Gastrocnemius medialis (tissue), 4 donors: ENCODE results near the gene SRBD1. TPM values are rescaled to one million over a fixed set of nuclear protein-coding genes. Genes with fewer than 3 reads are reported as not detected.

Source experiments
- ATAC-seq, 2 donors: fragments of 150-250 bp; one replicate each; pipeline ENCODE4 v1.9.1; 2016
- DNase-seq, 2 donors: peaks; one replicate each; pipeline ENCODE4 v3.0.0-alpha.2; 2019
- H3K27ac ChIP-seq, 4 donors: fragments of 200-600 bp; sonication (generic); 1 replicate in 1 of 4; 2 replicates in 3 of 4; pipeline ENCODE4 v1.5.1; 2016 to 2018; ENCODE audit warnings: mild to moderate bottlenecking in 2 of 4, moderate library complexity in 1 of 4
- H3K27me3 ChIP-seq, 3 donors: fragments of 200-600 bp; sonication (generic) in 2 of 3; 1 replicate in 1 of 3; 2 replicates in 2 of 3; pipeline versions ENCODE4 v1.5.1 to v1.6.0; 2016 to 2019; ENCODE audit warnings: mild to moderate bottlenecking in 1 of 3, moderate library complexity in 1 of 3
- H3K36me3 ChIP-seq, 2 donors: fragments of 200-600 bp; sonication (generic) in 1 of 2; one replicate each; pipeline ENCODE4 v1.5.1; 2017 to 2018
- H3K4me1 ChIP-seq, 2 donors: fragments of 200-600 bp; sonication (generic) in 1 of 2; one replicate each; pipeline ENCODE4 v1.5.1; 2016 to 2017; ENCODE audit warnings: mild to moderate bottlenecking in 2 of 2
- H3K4me3 ChIP-seq, 4 donors: fragments of 200-600 bp; sonication (generic) in 3 of 4; 1 replicate in 1 of 4; 2 replicates in 3 of 4; pipeline ENCODE4 v1.5.1; 2016 to 2019; ENCODE audit warnings: mild to moderate bottlenecking in 2 of 4
- H3K9me3 ChIP-seq, 3 donors: fragments of 200-600 bp; sonication (generic) in 2 of 3; 1 replicate in 1 of 3; 2 replicates in 2 of 3; pipeline ENCODE4 v1.5.1; 2016 to 2019
- CTCF ChIP-seq, 5 experiments: fragments of 450-650 bp in 3 of 5; fragments of 200-600 bp in 2 of 5; sonication (generic) in 2 of 5; IDR thresholded peaks in 4 of 5; conservative IDR thresholded peaks in 1 of 5; 1 replicate in 4 of 5; 2 replicates in 1 of 5; pipeline ENCODE4 v1.5.1; 2016 to 2019; ENCODE audit warnings: antibody characterized with exemption in 5 of 5, mild to moderate bottlenecking in 3 of 5, moderate library complexity in 3 of 5
- POLR2A ChIP-seq, 2 donors: fragments of 450-650 bp; IDR thresholded peaks; one replicate each; pipeline ENCODE4 v1.6.1; 2017; ENCODE audit warnings: antibody characterized with exemption in 2 of 2, mild to moderate bottlenecking in 2 of 2, moderate library complexity in 2 of 2
- in situ Hi-C, 4 donors: fragments of 200-750 bp; cut with MboI; loops; one replicate each; pipeline versions ENCODE4 v1.15.0 to v1.8.0; 2017; ENCODE audit warnings: low sequenced_read_pairs in 4 of 4
- intact Hi-C: fragments of 100-400 bp; cut with DNase I; formaldehyde crosslinking; loops from one replicate; pipeline ENCODE4 v1.15.1; 2023; ENCODE audit warnings: low total_unique reads
- total RNA-seq, 4 donors: library from RNA; depleted of rRNA; stranded (reverse); fragments of >200 nt; gene quantifications; one replicate each; pipeline versions ENCODE4 v1.1.0 to v1.2.3, GENCODE V29; 2016

SRBD1 gene
- total RNA-seq, 4 donors from 2014 or later = 3.0 to 10.1 (median 4.5) TPM

- TF ChIP-seq POLR2A (IDR thresholded peaks at IDR 0.05) = no peak
- TF ChIP-seq CTCF (IDR thresholded peaks at IDR 0.05 in 4 of 5, conservative IDR thresholded peaks at IDR 0.05 in 1 of 5) = no peak
- H3K27ac ChIP-seq = no peak overlapping the region
- no peaks in the 10 kb centered on the region for H3K4me1 ChIP-seq
- no peak overlapping the region for H3K4me3 ChIP-seq
- H3K36me3 ChIP-seq = no peaks in the 10 kb centered on the region
- in situ Hi-C loops (no loop called here), intact Hi-C loops (no loop called here)
- DNase-seq (no peak), ATAC-seq (no peak)
- H3K27me3 ChIP-seq = no peaks in the 10 kb centered on the region
- H3K9me3 ChIP-seq = no peaks in the 10 kb centered on the region
These were observed 78.9 kb downstream of the SRBD1 start for GRCh38 chr2:45532181-45532580.

- H3K9me3 ChIP-seq = no peaks in the 10 kb centered on the region
- intact Hi-C loops = no loop called here
- DNase-seq = no peak
- H3K36me3 ChIP-seq = no peaks in the 10 kb centered on the region
- no peak overlapping the region for H3K27ac ChIP-seq
- no peaks in the 10 kb centered on the region for H3K27me3 ChIP-seq
- in situ Hi-C loops = no loop called here
- no peaks in the 10 kb centered on the region for H3K4me1 ChIP-seq
- H3K4me3 ChIP-seq = no peak overlapping the region
- TF ChIP-seq POLR2A (IDR thresholded peaks at IDR 0.05) (no peak), CTCF (IDR thresholded peaks at IDR 0.05 in 4 of 5, conservative IDR thresholded peaks at IDR 0.05 in 1 of 5) (no peak)
- no peak for ATAC-seq
These were observed 87.1 kb downstream of the SRBD1 start for GRCh38 chr2:45524016-45524415.

GRCh38 chr2:45518546-45518945, 92.5 kb downstream of the SRBD1 start:
- H3K27me3 ChIP-seq = no peaks in the 10 kb centered on the region
- TF ChIP-seq CTCF (IDR thresholded peaks at IDR 0.05 in 4 of 5, conservative IDR thresholded peaks at IDR 0.05 in 1 of 5) = no peak
- no peak for TF ChIP-seq POLR2A (IDR thresholded peaks at IDR 0.05)
- in situ Hi-C loops = no loop called here
- H3K9me3 ChIP-seq = no peaks in the 10 kb centered on the region
- H3K4me3 ChIP-seq = no peak overlapping the region
- H3K27ac ChIP-seq = no peak overlapping the region
- H3K4me1 ChIP-seq = no peaks in the 10 kb centered on the region
- intact Hi-C loops = no loop called here
- no peaks in the 10 kb centered on the region for H3K36me3 ChIP-seq
- ATAC-seq (no peak), DNase-seq (no peak)

GRCh38 chr2:45510701-45511420, 100.2 kb downstream of the SRBD1 start:
- DNase-seq (no peak), ATAC-seq (no peak)
- no peaks in the 10 kb centered on the region for H3K36me3 ChIP-seq
- no peak for TF ChIP-seq CTCF (IDR thresholded peaks at IDR 0.05 in 4 of 5, conservative IDR thresholded peaks at IDR 0.05 in 1 of 5)
- no peak for TF ChIP-seq POLR2A (IDR thresholded peaks at IDR 0.05)
- no peaks in the 10 kb centered on the region for H3K4me1 ChIP-seq
- no peak overlapping the region for H3K4me3 ChIP-seq
- H3K9me3 ChIP-seq = no peaks in the 10 kb centered on the region
- H3K27ac ChIP-seq = no peak overlapping the region
- intact Hi-C loops (no loop called here), in situ Hi-C loops (no loop called here)
- H3K27me3 ChIP-seq = no peaks in the 10 kb centered on the region

- ATAC-seq (no peak), DNase-seq (no peak)
- H3K27me3 ChIP-seq = no peaks in the 10 kb centered on the region
- no peak for TF ChIP-seq CTCF (IDR thresholded peaks at IDR 0.05 in 4 of 5, conservative IDR thresholded peaks at IDR 0.05 in 1 of 5)
- no peak for TF ChIP-seq POLR2A (IDR thresholded peaks at IDR 0.05)
- no peak overlapping the region for H3K27ac ChIP-seq
- intact Hi-C loops (no loop called here), in situ Hi-C loops (no loop called here)
- no peaks in the 10 kb centered on the region for H3K4me1 ChIP-seq
- no peak overlapping the region for H3K4me3 ChIP-seq
- H3K9me3 ChIP-seq = no peaks in the 10 kb centered on the region
- H3K36me3 ChIP-seq = no peaks in the 10 kb centered on the region
These were observed 104.3 kb downstream of the SRBD1 start for GRCh38 chr2:45506756-45507155.
